HG02571 (cell line): Measurements from ENCODE around the gene PROX1.

Experiments
- ATAC-seq: cut with Tn5 transposase; IDR thresholded peaks from one replicate; pipeline ENCODE4 v1.9.1; 2021; ENCODE audit warnings: mild to moderate bottlenecking, moderate library complexity; ENCODE audit not compliant: unreplicated experiment

PROX1 gene

DNA sequence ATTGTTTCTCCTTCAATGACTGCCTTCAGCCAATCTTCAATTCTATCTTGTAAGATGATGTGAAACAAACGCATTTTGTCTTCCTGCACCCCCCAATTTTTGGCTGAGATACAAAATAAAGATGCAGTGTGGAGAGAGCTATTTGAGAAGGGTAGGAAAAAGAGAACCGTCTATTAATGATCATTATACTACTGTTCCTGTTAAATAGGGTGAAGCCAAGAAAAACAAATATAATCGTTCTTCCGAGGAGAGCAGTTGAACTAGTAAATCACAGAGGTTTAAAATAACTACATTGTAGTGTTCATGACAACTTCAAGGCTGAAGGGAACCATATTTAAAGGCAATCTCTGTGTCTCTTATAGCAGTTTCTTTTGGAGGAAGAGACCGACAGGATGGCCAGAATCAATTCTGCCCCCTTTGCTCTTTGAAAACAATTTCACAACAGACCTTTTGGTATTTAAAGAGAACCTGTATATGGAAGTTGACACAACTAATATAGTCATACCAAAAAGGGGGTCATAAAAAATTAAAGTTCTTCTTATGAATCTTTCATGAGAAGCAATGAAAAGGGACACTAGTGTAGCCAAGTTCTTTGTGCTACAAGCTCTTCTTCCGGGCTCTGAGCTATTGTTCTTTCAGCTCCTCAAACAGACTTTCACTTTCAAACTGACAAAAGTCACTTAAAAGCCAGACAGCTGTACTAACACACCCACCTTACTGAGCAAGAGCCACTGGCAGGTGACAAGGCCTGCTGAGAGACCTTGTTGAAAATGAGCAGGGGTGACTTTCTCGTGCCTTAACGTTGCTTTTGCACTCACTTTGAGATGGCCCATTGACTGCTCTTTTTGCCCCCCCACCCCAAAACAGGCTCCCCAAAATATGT, 30.9 kb downstream of the PROX1 start:
- no peak for ATAC-seq

DNA sequence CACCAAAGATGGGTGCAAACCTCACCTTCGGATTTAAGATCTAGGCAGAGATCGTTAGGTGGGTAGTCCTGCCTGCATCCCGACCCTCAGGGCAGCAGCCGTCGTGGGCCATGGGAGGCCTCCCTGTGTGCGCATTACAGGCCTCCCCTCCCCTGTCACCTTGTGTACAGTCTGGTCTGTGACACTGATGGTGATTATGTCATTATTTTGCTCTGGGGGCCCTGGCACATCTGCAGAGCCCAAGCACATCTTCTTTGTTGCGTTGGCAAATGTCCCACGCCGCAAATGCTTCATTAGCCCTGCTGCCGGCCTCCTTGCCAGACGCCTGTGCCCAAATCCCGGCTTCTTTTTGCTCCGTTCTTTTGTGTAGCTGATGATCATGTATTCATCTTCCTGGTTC, 31.7 kb downstream of the PROX1 start:
- ATAC-seq = no peak

DNA sequence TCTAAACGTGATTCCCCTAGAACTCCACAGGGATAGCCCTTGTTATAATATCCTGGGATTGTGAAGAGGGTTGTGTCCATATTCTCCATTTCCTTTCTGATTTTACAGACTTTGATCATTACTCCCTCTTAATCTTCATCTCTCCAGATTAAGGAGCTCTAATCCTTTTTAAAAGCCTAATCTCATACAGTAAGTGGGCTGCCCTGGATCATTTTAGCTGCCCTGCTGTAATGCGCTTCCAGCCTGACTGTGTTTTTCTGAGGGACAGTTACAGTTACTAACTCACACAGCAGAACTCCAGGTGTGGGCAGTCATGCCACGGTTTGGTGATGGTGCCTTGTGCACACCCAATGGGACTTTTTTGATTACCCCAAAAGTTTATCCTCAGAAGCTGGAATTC, 33.5 kb downstream of the PROX1 start:
- no peak for ATAC-seq

DNA sequence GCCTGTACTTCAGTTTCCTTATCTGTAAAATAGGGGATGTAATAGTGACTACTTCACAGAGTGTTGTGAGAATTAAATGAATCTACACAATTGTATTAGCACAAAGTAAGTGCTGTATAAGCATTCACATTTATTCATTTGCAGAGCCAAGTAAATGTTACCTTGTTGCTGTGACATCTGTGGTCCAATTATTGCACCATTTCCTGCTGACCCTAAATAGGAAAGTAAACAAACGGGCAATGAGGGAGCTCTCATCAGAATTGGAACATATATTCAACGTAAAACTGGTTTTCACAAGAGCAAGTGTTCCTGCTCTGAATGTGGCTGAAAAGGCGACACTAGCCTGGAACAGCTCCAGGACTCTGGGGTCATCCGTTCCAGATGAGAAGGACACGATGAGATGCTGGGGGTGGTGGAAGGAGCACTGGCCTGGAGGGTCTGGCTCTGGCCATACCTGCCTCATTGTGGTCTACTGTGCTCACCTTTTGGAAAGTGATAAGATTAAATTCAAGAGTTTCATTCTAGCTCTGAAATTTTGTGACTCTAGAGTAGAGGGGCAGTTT, 34.5 kb downstream of the PROX1 start:
- ATAC-seq = no peak

DNA sequence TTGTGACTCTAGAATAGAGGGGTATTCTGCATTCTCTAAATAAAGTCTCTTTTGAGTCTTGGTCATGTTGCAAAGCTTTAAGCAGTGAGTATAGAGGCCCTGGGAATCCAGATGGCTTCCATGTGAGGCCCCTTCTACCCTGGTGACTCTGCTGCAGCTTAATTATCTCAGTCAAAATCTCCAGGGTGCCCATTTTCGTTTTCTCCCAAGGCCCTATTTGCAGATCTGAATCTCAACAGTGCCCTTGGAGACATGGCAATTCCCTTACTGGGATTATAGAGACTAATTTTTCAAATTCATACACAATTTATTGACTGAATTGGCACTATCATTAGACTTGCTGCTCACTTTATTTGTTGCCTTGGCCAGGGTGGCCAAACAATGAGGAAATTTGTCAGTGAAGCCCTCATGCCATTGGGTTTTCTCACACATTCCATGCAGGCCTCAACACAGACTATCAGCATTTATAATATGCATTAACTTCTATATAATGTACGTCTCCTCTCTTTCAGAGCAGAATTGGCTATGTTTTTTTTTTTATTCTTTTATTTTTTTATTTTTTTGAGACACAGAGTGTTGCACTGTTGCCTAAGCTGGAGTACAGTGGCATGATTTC, 35.1 kb downstream of the PROX1 start:
- ATAC-seq = no peak

DNA sequence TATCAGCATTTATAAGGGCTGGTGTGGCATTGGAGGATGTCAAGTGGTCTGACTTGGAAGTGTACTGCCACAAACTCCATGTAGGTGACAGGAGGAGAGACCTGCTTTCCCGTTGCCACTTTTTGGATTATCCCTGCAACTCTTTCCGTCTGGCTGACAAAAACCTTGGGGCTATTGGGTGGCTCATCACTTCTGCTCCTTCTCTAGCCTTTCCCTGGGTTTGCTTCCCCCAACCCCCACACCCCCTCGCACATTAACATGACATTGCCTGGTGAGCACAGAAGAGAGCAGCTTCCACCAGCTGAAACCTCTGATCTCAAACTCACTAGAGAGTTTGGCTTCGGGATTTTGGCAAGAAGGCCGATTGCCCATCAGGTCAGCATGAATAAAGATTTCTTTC, 39.2 kb downstream of the PROX1 start:
- no peak for ATAC-seq

DNA sequence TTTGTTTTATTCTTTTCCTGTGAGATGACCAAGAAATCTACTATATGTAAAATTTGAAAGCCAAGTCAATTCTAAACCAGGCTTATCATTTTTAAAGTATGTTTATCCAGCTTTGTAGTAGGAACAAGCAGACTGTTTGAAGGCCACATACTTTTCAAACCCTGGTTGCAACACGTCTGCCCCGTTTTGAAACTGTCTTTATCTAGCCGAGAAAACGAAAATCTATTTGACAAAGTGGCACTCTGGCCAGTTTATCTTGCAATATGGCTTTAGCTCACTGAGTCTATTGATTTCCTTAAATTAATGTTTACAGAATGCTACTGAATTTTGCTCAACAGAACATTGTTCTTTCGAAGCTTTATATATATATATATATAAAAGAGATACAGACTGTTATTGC, 39.7 kb downstream of the PROX1 start:
- ATAC-seq = no peak

DNA sequence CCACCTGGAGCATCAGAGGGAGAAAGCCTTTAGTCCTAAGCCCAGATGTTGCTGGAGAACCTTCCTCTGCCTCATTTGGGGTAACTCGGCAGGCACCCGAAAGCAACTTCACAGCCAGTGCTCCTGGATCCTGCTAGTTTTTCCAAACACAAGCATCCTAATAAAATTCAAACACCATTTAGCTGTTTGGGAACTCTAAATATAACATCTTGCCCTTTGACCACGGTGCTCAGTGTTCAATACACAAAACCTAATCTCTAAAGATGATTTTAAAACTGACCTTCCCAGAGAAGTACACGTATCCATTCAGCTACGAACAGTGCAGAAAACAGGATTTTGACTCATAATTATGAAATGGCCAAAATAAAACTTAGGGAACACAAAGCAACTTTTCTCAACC, 40.3 kb downstream of the PROX1 start:
- no peak for ATAC-seq

DNA sequence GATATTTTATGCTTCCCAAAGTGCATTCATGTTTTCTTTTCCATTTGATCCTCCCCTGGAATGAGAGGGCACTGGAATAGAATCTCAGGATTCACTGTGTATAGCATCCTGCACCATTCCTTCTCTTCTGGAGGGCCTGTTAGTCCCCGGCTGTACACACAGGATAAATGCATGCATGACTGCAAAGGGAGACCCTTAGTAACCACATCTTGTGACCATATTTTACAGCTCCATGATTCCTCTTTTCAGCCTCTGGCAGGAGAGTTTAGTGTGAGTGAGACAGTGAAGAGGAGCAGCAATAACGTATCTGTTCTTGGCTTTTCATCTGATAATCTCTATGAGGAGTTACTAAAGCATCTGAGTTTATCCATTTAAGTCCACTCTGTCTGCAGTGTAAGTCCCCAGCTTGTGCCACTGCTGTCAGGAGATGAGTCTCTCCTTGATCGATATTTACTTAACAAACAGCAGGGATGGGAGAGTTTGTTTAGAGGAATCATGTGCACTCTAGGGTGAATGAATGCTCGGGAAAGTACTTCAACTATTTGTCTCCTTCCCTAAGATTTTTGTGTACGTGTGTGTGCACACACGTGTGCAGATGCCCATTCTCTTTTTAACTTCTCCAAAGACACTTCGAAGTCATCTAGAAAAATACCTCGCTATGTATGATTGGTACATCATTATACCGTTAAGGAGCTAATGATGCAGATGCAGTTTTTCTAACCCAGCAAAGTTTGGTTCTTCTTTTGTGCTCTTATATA, 41.1 kb downstream of the PROX1 start:
- ATAC-seq = no peak

DNA sequence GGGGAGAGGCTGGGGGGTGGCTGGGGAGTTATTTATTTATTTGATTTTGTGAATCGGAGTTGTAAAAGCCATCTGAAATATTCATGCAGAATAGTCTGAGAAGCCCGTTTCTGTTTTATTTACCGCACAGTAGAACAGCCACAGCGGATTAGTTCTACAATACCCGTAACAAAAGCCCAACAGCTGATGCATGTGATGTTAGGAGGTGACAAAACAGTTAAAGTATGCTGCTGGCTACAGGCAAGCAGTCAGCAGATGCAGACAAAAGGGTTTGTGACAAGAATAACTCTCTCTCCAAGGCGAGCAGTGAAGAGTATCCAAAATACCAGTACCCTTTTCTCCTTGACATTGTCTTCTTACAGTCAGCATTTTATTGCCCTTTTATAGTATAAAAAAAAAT, 42.0 kb downstream of the PROX1 start:
- ATAC-seq = no peak

DNA sequence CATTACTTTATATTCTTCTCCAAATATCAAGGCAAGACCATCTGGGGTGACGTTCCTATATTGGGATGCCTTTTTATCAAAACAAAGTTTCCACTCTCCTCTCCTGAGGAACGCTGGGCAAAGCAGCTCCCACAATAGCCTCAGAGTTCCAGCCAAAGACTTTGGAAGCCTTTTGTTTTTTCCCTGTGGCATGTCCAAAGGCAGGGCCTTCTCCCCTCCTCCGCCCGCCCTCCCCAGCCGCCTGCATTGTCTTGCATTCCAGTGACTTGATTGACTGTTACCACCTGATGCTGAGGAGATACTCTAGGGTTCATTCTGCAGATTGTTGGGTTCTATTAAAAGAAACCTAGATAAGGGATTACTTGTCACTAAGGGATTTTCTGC, 43.5 kb downstream of the PROX1 start:
- no peak for ATAC-seq

DNA sequence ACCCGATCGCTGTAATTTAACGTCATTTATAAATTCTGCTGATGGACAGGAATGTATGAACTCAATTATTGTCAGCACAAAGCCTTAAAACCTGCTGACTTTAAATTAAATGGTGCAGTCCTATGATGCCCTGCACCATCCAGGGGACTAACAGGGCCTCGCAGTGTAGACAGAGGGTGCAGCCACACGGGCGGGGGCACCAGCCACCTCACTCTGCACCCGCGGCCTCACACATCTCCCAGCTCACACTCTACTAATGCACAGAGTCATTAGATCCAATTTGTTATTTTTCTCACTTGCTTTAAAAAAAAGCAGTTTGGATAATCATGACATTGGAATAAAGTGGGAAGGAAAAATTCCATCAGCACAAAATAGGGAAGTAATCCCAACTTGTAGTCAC, 49.7 kb downstream of the PROX1 start:
- no peak for ATAC-seq

DNA sequence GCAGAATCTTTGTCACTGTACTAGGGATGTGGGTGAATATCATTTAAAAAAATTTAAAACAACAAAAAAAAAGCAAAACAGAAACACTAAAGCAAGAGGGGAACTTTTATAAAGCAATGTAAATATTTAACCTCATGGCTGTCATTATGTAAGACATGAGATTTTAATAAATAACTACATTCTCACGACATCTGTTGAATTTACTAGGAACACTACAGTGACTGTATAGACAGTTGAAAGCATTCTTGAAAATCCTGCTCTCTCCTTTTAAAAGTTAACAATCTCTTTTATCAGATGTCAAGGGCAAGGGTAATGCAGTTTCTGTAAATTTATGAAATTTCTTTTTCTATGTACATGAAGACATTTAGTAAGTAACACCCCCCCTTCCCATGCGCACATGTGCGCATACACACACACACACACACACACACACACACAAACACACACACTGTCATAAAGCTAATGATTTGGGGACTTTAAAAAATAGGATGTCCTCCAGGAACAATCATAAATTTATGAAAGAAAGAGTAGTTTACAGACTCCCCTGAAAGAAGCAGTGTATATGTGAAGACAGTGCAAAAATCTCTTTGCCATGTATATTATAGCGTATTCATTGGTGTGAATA, 51.7 kb downstream of the PROX1 start:
- no peak for ATAC-seq

DNA sequence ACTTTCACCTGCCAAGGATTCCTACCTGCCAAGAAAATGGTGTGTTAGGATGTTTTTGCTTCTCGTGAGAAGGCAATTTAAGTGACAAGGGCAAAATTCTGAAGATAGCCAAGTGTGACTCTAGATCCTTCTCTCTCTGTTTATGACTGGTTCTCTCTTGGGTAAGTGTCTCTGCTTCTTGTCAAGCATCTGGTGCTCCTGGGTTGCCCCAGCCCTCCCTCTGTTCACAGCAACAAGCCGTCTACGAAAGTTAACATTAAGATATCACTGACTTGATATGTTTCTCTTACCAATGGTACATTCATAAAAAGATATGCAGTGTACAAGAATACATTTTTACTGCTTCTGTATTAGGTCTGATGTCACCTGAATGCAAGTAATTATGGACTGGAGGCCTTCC, 55.4 kb downstream of the PROX1 start:
- no peak for ATAC-seq

DNA sequence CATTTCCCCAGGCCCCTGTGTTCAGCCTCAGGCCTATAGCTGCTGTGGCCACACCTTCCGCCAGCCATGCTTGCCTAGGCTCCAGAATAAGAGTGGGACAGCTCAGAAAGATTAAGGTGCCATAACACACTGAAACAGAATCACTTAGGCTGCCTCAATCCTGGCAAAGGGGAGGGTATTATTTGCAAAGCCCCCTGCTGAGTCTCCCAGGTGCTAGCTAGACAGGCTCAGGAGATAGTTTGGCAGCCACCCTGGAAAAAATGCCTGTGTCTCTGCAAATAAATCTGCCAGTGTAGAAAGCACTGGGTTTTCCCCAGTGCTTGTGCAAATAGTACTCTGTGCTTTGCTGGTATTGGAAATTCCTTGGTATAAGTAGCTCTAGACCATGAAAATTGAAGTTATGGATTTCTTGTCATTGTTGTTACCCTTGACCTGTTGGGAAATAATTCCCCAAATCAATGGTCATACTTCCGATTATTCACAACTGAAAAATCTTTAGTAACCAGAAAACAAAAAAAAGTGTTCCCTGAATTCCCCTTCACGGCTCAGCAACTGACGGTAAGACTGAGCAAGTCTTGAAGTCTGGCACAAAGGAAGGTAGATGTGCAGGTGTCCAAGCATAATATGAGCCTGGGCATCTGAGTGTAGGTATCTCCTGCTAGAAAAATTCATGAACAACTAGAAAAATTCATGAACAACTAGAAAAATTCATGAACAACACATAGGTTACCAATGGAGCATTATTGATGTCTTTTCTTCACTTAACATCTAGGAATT, 56.9 kb downstream of the PROX1 start:
- ATAC-seq = no peak

DNA sequence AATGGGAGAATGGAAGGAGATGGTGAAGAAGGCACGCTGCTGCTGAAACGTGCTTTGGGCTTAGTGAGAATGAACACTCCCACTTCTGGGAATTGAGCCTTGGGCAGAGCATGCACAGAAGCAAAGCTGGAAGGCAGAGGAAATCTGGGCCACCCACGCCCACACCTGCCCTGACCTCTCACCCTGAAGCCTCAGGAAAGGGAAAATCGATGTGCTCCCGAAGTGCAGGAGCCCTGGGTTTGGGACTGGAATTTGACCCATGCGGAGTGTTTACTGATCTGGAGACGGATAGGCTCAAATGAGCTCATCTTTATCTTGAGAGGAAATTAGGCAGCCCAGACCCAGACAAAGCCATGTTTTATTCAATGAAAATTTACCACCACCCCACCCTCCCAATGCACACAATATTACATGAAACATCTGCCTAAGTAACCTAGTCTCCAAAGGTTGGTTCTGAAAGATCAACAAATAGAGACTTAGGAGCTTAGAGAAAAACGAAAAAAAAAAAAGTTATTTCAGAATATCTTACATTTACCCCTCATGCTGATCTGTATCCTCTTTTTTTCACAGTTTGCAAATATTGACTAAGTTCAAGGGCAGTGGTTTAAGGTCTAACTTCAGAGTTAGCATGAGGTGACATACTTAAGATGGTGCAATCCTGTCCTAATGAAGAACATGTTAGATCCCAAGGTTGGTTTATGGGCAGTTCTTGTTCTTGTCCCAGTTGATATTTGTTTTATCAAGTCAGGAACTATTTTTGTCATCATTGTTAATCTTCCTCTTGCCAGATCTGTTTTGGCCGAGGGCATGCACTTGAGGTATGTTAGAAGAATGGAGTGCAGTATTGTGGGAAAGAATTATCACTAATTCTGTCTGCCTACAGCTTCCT, 63.0 kb downstream of the PROX1 start:
- no peak for ATAC-seq

DNA sequence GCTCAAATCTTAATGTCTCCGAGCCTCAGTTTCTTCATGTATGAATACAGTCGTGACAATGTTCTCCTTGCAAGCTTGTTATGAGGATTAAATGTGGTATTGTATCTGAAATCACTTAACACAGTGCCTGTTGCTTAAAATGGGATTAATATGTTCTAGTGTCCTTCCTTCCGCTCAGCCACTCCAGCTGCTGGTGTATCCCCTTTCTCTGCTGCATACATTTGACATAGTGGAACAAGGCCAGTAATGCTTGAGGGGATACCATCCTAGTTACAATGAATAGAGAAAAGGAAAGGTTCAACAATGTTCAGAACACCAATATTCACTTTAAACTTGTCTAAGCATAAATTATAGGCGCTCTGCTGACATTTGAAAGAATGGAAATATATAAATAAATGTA, 64.0 kb downstream of the PROX1 start:
- ATAC-seq = no peak

DNA sequence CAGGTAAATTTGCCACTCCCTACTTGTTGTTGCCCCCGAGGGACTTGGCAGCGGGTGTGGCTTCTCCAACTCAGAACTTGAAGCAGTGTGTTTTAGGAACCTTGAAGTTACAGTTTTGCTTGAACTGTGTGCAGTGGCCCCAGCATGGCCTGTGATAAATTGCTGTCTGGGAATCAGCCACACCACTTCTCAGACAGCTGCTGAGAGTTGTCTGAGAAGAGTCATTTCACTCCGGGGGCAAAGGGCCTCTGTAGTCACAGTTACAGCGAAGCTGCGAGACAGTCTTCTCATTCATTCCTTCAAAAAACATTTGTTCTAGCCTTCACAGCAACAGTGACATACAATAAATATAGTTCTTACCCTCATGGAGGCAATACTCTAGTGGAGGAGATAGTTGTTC, 70.3 kb downstream of the PROX1 start:
- ATAC-seq = no peak

DNA sequence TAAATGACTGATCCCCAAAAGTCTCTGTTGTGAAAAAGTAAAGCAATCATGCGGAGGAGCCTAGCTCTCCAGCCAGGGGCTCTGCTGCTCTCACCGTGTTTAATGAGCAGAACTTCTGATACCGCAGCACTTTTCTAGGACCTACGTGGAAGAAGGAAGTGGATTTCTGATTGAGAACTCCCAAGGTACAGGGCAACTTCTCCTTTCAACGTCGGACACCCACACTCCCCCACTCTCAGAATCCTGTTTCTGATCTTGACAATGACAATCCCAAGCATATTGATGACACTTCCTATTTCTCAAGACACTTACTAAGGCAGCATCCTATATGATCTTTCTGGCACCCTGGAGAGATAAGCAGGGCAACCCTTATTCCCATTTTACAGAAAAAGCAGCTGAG, 78.4 kb downstream of the PROX1 start:
- ATAC-seq = no peak
